SJCRH30 (cell line): ENCODE measurements around the gene TSHZ3. TPM values are rescaled to one million over a fixed set of nuclear protein-coding genes. Genes with fewer than 3 reads are reported as not detected.
A peak's percentile ranks its signal among the peaks of the same experiment; 100 is the strongest.

Experiments
- DNase-seq, 2 experiments: peaks; one replicate each; pipeline ENCODE4 v3.0.0-alpha.2; 2015 to 2020
- H3K27ac ChIP-seq: fragments of 250-450 bp; sonication (Bioruptor Pico); 2 replicates; pipeline ENCODE4 v1.5.1; 2020; ENCODE audit warnings: mild to moderate bottlenecking, moderate library complexity
- H3K27me3 ChIP-seq: fragments of 250-450 bp; sonication (Bioruptor Pico); 2 replicates; pipeline ENCODE4 v1.5.1; 2020; ENCODE audit warnings: mild to moderate bottlenecking, moderate library complexity
- H3K36me3 ChIP-seq: fragments of 250-450 bp; sonication (Bioruptor Pico); 2 replicates; pipeline ENCODE4 v1.5.1; 2020; ENCODE audit warnings: mild to moderate bottlenecking, moderate library complexity
- H3K4me1 ChIP-seq: fragments of 250-450 bp; sonication (Bioruptor Pico); 2 replicates; pipeline ENCODE4 v1.5.1; 2020; ENCODE audit warnings: mild to moderate bottlenecking, moderate library complexity
- H3K4me3 ChIP-seq: fragments of 250-450 bp; sonication (Bioruptor Pico); 2 replicates; pipeline ENCODE4 v1.5.1; 2020; ENCODE audit warnings: mild to moderate bottlenecking, moderate library complexity
- H3K9me3 ChIP-seq: fragments of 250-450 bp; sonication (Bioruptor Pico); replicated peaks from 2 replicates; pipeline ENCODE4 v1.5.1; 2020; ENCODE audit warnings: mild to moderate bottlenecking, moderate library complexity
- total RNA-seq: library from RNA; depleted of rRNA; stranded (reverse); fragments of >200 nt; shearing (Covaris generic); gene quantifications from 2 replicates; pipeline ENCODE4 v1.2.3, GENCODE V29; 2014

Gene TSHZ3
- total RNA-seq, 1 experiment from 2014 or later = 55.3 TPM

DNA sequence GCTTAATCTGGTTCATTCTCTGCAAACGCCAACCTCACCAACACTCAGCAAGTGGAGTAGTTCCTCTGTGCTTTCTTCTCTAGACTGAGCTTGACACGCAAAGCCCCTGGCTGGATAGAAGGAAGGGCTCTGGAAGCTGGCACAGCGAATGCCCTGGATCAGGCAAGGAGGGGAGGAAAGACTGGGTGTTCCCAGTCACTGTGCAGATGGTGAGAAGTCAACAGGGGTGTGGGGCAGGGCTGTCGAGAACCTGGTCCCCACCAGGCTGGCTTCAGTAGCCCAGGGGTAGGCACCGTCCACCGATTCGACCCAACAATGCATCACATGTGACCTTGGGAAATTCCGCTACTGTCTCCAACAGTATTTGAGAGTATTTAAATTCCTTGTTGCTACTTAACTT, 65.5 kb downstream of the TSHZ3 start:
- Histone ChIP-seq H3K27ac (no peak overlapping the region), H3K9me3 (no peaks in the 10 kb centered on the region), H3K4me3 (no peak overlapping the region), H3K36me3 (peaks cover 37% of the 10 kb centered on the region), H3K27me3 (no peaks in the 10 kb centered on the region), H3K4me1 (peaks cover 28% of the 10 kb centered on the region)
- DNase-seq = no peak

GRCh38 chr19:31282346-31282745, 66.9 kb downstream of the TSHZ3 start:
- Histone ChIP-seq H3K27me3 (no peaks in the 10 kb centered on the region), H3K36me3 (peaks cover 42% of the 10 kb centered on the region), H3K9me3 (no peaks in the 10 kb centered on the region), H3K4me3 (no peak overlapping the region), H3K4me1 (peaks cover 28% of the 10 kb centered on the region), H3K27ac (no peak overlapping the region)
- DNase-seq = no peak

- H3K9me3 ChIP-seq = no peaks in the 10 kb centered on the region
- H3K4me3 ChIP-seq = no peak overlapping the region
- H3K4me1 ChIP-seq = peaks cover 16% of the 10 kb centered on the region
- DNase-seq = no peak
- H3K27ac ChIP-seq = no peak overlapping the region
- H3K36me3 ChIP-seq = peaks cover 61% of the 10 kb centered on the region
- no peaks in the 10 kb centered on the region for H3K27me3 ChIP-seq
Measured at GRCh38 chr19:31280287-31281006, 68.8 kb downstream of the TSHZ3 start.

DNA sequence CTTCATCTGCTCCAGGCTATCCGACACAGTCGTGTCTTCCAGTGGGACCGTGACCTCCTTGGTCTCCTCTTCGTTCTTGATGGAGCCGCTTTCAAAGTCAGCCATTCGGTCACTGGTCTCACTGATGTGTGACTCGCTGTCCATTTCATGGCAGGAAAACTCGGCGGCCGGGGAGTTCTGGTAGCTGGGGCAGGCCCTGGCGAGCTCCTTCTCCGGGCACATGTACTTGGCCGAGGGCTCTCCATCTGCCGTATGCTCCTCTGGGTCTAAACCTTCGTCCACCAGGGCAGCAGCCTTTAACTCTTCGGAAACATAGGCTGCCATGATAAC, 69.8 kb downstream of the TSHZ3 start:
- no peak for DNase-seq
- Histone ChIP-seq H3K27ac (no peak overlapping the region), H3K27me3 (no peaks in the 10 kb centered on the region), H3K4me3 (no peak overlapping the region), H3K9me3 (no peaks in the 10 kb centered on the region), H3K36me3 (peaks cover 72% of the 10 kb centered on the region), H3K4me1 (peaks cover 5% of the 10 kb centered on the region; the same call in 1 of the 2 replicates)

DNA sequence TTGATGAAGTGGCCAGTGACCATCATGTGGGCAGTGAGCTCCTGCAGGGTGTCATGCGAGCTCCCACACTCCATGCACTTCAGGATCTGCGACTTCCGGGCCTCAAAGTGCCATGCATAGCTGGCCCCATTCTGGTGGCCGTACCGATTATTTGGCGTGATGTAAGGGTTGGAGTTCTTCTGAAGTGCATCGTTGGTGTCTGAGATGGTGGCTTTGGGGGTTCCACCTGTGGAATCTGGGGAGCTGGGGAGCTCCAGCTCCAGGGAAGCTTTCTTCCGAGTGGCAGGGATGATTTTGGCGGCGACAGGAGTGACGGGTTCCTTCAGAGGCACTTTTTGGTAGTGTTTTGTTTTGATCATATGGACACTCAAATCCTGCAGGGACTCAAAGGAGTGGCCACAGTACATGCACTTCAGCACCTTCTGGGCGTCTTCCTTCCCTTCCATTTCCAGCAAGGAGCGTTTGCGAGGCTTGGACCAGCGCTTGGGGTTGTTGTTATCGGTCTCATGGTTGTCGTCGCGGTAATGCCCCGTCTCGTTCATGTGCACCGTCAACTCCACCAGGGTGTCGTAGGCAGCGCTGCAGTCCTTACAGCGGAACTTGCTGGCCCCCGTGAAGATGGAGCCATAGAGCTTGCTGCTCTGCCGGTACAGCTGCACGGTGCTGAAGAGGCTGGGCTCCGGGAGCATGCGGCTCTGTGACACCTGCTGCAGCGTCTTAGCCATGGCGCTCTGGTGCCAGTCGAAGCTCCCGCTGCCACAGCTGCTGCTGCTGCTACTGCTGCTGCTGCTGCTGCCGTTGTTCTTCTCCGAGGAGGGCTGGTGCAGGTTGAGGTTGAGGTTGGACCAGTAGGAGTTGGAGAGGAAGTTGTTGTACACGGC, 70.4 kb downstream of the TSHZ3 start:
- DNase-seq = no peak
- Histone ChIP-seq H3K36me3 (peaks cover 75% of the 10 kb centered on the region), H3K4me1 (no peaks in the 10 kb centered on the region), H3K27ac (no peak overlapping the region), H3K4me3 (no peak overlapping the region), H3K27me3 (no peaks in the 10 kb centered on the region), H3K9me3 (no peaks in the 10 kb centered on the region)

DNA sequence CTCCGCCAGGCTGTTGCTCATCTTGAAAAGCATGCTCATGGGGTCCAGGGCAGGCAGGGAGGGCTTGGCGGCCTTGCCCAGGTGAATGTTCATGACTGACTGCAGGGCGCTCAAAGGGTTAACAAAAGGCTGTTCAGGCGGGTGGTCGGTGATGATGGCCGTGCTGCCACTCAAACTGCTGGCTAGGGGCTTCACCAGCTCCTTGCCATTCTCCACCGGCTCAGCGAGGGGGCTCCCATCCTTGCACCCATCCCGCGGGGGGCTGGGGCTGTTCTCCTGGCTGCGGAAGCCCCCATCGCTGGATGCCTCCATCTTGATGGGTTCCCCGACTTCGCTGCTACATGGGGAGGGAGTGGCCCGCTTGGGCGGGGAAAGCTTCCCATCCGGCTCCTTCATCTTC, 71.7 kb downstream of the TSHZ3 start:
- H3K9me3 ChIP-seq = no peaks in the 10 kb centered on the region
- H3K4me1 ChIP-seq = peaks cover under 1% of the 10 kb centered on the region; the same call in 1 of the 2 replicates
- no peak overlapping the region for H3K27ac ChIP-seq
- peaks cover 84% of the 10 kb centered on the region for H3K36me3 ChIP-seq
- H3K4me3 ChIP-seq = no peak overlapping the region
- no peaks in the 10 kb centered on the region for H3K27me3 ChIP-seq
- no peak for DNase-seq

GRCh38 chr19:31276831-31277230, 72.4 kb downstream of the TSHZ3 start:
- peaks cover 85% of the 10 kb centered on the region for H3K36me3 ChIP-seq
- H3K4me3 ChIP-seq = no peak overlapping the region
- no peak overlapping the region for H3K27ac ChIP-seq
- H3K4me1 ChIP-seq = peaks cover 2% of the 10 kb centered on the region; the same call in 1 of the 2 replicates
- no peaks in the 10 kb centered on the region for H3K9me3 ChIP-seq
- DNase-seq = no peak
- H3K27me3 ChIP-seq = no peaks in the 10 kb centered on the region

DNA sequence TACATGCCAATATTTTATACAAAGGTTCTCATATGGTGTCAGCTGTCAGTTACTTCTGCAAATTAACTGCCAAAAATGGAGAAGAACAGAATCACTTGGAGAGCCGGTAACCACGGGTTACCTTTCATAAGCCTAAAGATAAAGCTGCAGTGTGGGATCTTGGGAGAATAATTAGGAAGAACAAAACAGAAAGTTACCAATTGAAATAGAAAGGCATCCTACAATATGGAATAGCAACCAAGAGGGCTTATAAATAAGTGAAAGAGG, 74.2 kb downstream of the TSHZ3 start:
- Histone ChIP-seq H3K27me3 (no peaks in the 10 kb centered on the region), H3K36me3 (peaks cover 76% of the 10 kb centered on the region)
- DNase-seq = no peak

DNA sequence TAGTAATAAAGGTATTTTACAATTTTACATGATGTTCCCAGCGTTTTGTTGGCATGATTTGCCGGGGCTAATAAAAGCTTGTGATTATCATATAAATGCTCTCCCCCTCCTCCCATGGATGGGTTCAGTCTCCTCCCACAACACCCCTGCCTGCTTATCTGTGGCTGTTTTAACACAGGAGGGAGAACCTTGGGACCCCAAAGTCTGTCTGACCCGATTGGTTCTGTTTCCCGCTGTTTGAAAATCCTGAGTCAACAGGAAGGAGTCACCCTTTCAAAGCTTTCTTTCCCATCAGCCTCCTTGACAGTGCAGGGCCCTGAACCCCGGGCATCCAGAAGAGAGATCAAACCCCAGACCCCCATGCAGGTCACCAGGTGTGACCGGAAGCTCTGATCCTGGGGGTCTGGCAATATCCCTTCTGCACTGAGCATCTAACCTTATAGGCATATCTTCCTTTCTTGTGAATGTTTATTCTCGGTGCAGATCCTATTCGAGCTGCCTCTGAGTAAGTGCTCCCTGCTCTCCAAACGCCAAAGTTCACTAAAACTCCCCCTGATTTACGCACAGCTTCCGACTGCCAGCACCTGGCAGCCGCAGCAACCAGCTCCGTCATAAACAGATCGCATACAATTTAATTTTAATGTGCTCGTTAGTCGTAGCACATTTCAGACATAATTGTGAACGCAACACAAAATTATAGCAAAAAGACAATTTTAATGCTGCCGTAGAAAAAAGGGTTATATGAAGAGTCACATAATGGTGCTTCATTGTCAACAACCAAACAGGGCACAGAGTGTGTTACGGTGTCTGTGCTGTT, 74.8 kb downstream of the TSHZ3 start:
- Histone ChIP-seq H3K4me1 (peaks cover 2% of the 10 kb centered on the region; the same call in 1 of the 2 replicates), H3K9me3 (no peaks in the 10 kb centered on the region; the same call in 1 of the 2 replicates), H3K36me3 (peaks cover 71% of the 10 kb centered on the region), H3K4me3 (no peak overlapping the region), H3K27ac (no peak overlapping the region), H3K27me3 (no peaks in the 10 kb centered on the region)
- DNase-seq = no peak

More for the DNA sequence above, 74.2 kb downstream of the TSHZ3 start:
- Histone ChIP-seq H3K9me3 (no peaks in the 10 kb centered on the region; the same call in 1 of the 2 replicates), H3K27ac (no peak overlapping the region), H3K4me3 (no peak overlapping the region), H3K4me1 (peaks cover 2% of the 10 kb centered on the region; the same call in 1 of the 2 replicates)

DNA sequence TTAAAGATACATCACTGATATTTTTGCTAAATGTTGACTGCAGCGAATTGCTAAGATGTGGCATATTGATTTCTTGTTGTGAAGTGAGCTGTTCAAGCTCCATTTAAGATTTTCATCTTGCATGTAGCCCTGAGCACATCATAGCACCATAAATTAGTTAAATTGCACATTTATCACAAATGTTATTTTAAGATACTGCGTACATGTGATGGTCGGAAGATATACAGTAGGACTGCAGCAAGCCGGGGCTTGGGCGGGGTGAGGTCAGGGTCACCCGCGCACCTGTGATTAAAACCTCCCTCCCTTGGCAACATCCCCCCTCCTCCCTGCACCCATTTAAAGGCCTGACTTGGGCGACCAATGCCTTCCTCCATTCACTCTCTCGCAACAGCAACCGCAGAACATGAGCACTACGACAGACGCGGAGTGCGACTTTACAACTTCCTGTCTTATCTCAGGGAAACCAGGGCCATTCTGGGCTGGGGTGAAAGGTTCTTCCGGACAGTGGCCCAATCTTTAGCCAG, 76.6 kb downstream of the TSHZ3 start:
- peaks cover 5% of the 10 kb centered on the region; the same call in 1 of the 2 replicates for H3K4me1 ChIP-seq
- H3K36me3 ChIP-seq = peaks cover 53% of the 10 kb centered on the region
- no peak overlapping the region for H3K4me3 ChIP-seq
- no peaks in the 10 kb centered on the region; the same call in 1 of the 2 replicates for H3K9me3 ChIP-seq
- H3K27me3 ChIP-seq = no peaks in the 10 kb centered on the region
- H3K27ac ChIP-seq = no peak overlapping the region
- DNase-seq = no peak

DNA sequence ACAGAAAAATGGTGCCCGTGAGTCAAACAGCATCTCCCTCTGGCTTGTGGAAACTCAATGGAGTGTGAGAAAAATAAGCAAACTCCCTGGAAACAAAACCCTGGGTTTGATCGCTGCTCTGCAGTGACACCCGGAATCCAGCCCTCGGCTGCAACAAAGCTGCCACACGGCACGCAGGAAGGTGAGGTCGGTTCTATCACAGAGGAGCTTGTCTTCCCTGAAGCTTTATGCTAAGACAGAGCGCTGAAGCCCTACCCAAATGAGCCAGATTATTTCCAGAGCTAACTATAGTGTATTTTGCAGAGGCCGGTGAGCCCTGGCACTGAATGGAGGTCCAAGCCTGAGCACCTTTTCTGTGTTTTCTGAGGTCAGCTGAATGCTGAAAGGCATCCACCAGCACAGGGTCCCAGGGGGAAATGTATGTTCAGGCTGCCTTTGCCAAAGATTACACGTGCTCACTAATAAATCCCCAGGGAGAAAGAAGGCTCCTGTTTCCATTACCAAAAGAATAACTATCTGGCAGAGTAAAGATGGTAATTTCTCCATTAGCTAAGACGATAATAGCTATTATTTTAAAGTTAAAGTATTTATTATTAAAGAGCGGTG, 77.8 kb downstream of the TSHZ3 start:
- no peaks in the 10 kb centered on the region; the same call in 1 of the 2 replicates for H3K9me3 ChIP-seq
- peaks cover 5% of the 10 kb centered on the region; the same call in 1 of the 2 replicates for H3K4me1 ChIP-seq
- peaks cover 40% of the 10 kb centered on the region for H3K36me3 ChIP-seq
- H3K4me3 ChIP-seq = no peak overlapping the region
- H3K27me3 ChIP-seq = no peaks in the 10 kb centered on the region
- H3K27ac ChIP-seq = no peak overlapping the region
- DNase-seq = peak in 1 of 2 experiments; percentile 44

GRCh38 chr19:31270897-31271296, 78.3 kb downstream of the TSHZ3 start:
- Histone ChIP-seq H3K27me3 (no peaks in the 10 kb centered on the region), H3K9me3 (no peaks in the 10 kb centered on the region; the same call in 1 of the 2 replicates), H3K4me3 (no peak overlapping the region), H3K36me3 (peaks cover 35% of the 10 kb centered on the region), H3K4me1 (peaks cover 5% of the 10 kb centered on the region; the same call in 1 of the 2 replicates), H3K27ac (no peak overlapping the region)
- no peak for DNase-seq

- DNase-seq = no peak
- Histone ChIP-seq H3K27me3 (no peaks in the 10 kb centered on the region), H3K9me3 (no peaks in the 10 kb centered on the region; the same call in 1 of the 2 replicates), H3K36me3 (peaks cover 22% of the 10 kb centered on the region), H3K27ac (no peak overlapping the region), H3K4me3 (no peak overlapping the region), H3K4me1 (peaks cover 5% of the 10 kb centered on the region; the same call in 1 of the 2 replicates)
Measured at GRCh38 chr19:31269425-31270127, 79.7 kb downstream of the TSHZ3 start.
